ES-I3 (cell line): ENCODE data around the gene FHIT.

Source experiments
- H3K36me3 ChIP-seq: 2 replicates; pipeline ENCODE4 v1.6.1; 2013; ENCODE audit warnings: mild to moderate bottlenecking, low read length, control low read depth, moderate library complexity; ENCODE audit not compliant: insufficient read depth
- H3K4me1 ChIP-seq: 2 replicates; pipeline ENCODE4 v1.6.1; 2013; ENCODE audit warnings: mild to moderate bottlenecking, control low read depth, low read length; ENCODE audit not compliant: insufficient read depth
- H3K9ac ChIP-seq: 2 replicates; pipeline ENCODE4 v1.6.1; 2013; ENCODE audit warnings: low read depth, mild to moderate bottlenecking, low read length, moderate library complexity
- H3K9me3 ChIP-seq: 2 replicates; pipeline ENCODE4 v1.6.1; 2013; ENCODE audit warnings: mild to moderate bottlenecking, low read length, moderate library complexity; ENCODE audit not compliant: control insufficient read depth, insufficient read depth

FHIT gene

GRCh38 chr3:60463685-60464084 lies 787.6 kb downstream of the FHIT start:
- no peaks in the 10 kb centered on the region for H3K4me1 ChIP-seq
- no peaks in the 10 kb centered on the region for H3K36me3 ChIP-seq
- no peaks in the 10 kb centered on the region for H3K9me3 ChIP-seq
- H3K9ac ChIP-seq = no peak overlapping the region

GRCh38 chr3:60461267-60461666 lies 790.0 kb downstream of the FHIT start:
- H3K9ac ChIP-seq = no peak overlapping the region
- no peaks in the 10 kb centered on the region for H3K36me3 ChIP-seq
- no peaks in the 10 kb centered on the region for H3K9me3 ChIP-seq
- no peaks in the 10 kb centered on the region for H3K4me1 ChIP-seq

GRCh38 chr3:60456180-60456579 lies 795.1 kb downstream of the FHIT start:
- H3K9ac ChIP-seq = no peak overlapping the region
- no peaks in the 10 kb centered on the region for H3K36me3 ChIP-seq
- no peaks in the 10 kb centered on the region for H3K9me3 ChIP-seq
- H3K4me1 ChIP-seq = no peaks in the 10 kb centered on the region

GRCh38 chr3:60453326-60453725 lies 797.9 kb downstream of the FHIT start:
- Histone ChIP-seq H3K9me3 (no peaks in the 10 kb centered on the region), H3K4me1 (no peaks in the 10 kb centered on the region), H3K9ac (no peak overlapping the region), H3K36me3 (no peaks in the 10 kb centered on the region)

GRCh38 chr3:60448696-60449095 lies 802.6 kb downstream of the FHIT start:
- Histone ChIP-seq H3K36me3 (no peaks in the 10 kb centered on the region), H3K4me1 (no peaks in the 10 kb centered on the region; the same call in 1 of the 2 replicates), H3K9me3 (no peaks in the 10 kb centered on the region), H3K9ac (no peak overlapping the region)

- Histone ChIP-seq H3K9ac (no peak overlapping the region), H3K9me3 (no peaks in the 10 kb centered on the region), H3K4me1 (no peaks in the 10 kb centered on the region; the same call in 1 of the 2 replicates), H3K36me3 (no peaks in the 10 kb centered on the region)
Measured at GRCh38 chr3:60445446-60445845, 805.8 kb downstream of the FHIT start.

- Histone ChIP-seq H3K36me3 (no peaks in the 10 kb centered on the region), H3K9ac (no peak overlapping the region), H3K9me3 (no peaks in the 10 kb centered on the region), H3K4me1 (no peaks in the 10 kb centered on the region; the same call in 1 of the 2 replicates)
Measured at GRCh38 chr3:60444898-60445437, 806.3 kb downstream of the FHIT start.

- no peaks in the 10 kb centered on the region for H3K9me3 ChIP-seq
- no peaks in the 10 kb centered on the region for H3K36me3 ChIP-seq
- no peaks in the 10 kb centered on the region; the same call in 1 of the 2 replicates for H3K4me1 ChIP-seq
- H3K9ac ChIP-seq = no peak overlapping the region
Measured at GRCh38 chr3:60440869-60441268, 810.4 kb downstream of the FHIT start.

- Histone ChIP-seq H3K36me3 (no peaks in the 10 kb centered on the region), H3K9ac (no peak overlapping the region), H3K9me3 (no peaks in the 10 kb centered on the region), H3K4me1 (0 out of 2 replicates have a peak, but pooled peaks cover 3% of the 10 kb centered on the region)
Measured at GRCh38 chr3:60435941-60436650, 815.2 kb downstream of the FHIT start.

- no peak overlapping the region for H3K9ac ChIP-seq
- no peaks in the 10 kb centered on the region for H3K36me3 ChIP-seq
- 0 out of 2 replicates have a peak, but pooled peaks cover 3% of the 10 kb centered on the region for H3K4me1 ChIP-seq
- H3K9me3 ChIP-seq = no peaks in the 10 kb centered on the region
Measured at GRCh38 chr3:60434950-60435349, 816.3 kb downstream of the FHIT start.

GRCh38 chr3:60434323-60434722 lies 816.9 kb downstream of the FHIT start:
- no peak overlapping the region for H3K9ac ChIP-seq
- no peaks in the 10 kb centered on the region for H3K9me3 ChIP-seq
- 0 out of 2 replicates have a peak, but pooled peaks cover 3% of the 10 kb centered on the region for H3K4me1 ChIP-seq
- no peaks in the 10 kb centered on the region for H3K36me3 ChIP-seq

GRCh38 chr3:60431599-60431958 lies 819.7 kb downstream of the FHIT start:
- no peak overlapping the region for H3K9ac ChIP-seq
- H3K36me3 ChIP-seq = no peaks in the 10 kb centered on the region
- H3K4me1 ChIP-seq = 0 out of 2 replicates have a peak, but pooled peaks cover 3% of the 10 kb centered on the region
- H3K9me3 ChIP-seq = no peaks in the 10 kb centered on the region

GRCh38 chr3:60430205-60430604 lies 821.0 kb downstream of the FHIT start:
- Histone ChIP-seq H3K9me3 (no peaks in the 10 kb centered on the region), H3K36me3 (no peaks in the 10 kb centered on the region), H3K9ac (no peak overlapping the region), H3K4me1 (0 out of 2 replicates have a peak, but pooled peaks cover 3% of the 10 kb centered on the region)

GRCh38 chr3:60427109-60427508 lies 824.1 kb downstream of the FHIT start:
- no peaks in the 10 kb centered on the region for H3K9me3 ChIP-seq
- no peaks in the 10 kb centered on the region for H3K36me3 ChIP-seq
- no peak overlapping the region for H3K9ac ChIP-seq
- H3K4me1 ChIP-seq = peaks cover 4% of the 10 kb centered on the region; the same call in 1 of the 2 replicates

GRCh38 chr3:60424942-60425341 lies 826.3 kb downstream of the FHIT start:
- peaks cover 4% of the 10 kb centered on the region; the same call in 1 of the 2 replicates for H3K4me1 ChIP-seq
- no peaks in the 10 kb centered on the region for H3K36me3 ChIP-seq
- H3K9ac ChIP-seq = no peak overlapping the region
- no peaks in the 10 kb centered on the region for H3K9me3 ChIP-seq
